ENCODE results near the gene AREG.

AREG gene

DNA sequence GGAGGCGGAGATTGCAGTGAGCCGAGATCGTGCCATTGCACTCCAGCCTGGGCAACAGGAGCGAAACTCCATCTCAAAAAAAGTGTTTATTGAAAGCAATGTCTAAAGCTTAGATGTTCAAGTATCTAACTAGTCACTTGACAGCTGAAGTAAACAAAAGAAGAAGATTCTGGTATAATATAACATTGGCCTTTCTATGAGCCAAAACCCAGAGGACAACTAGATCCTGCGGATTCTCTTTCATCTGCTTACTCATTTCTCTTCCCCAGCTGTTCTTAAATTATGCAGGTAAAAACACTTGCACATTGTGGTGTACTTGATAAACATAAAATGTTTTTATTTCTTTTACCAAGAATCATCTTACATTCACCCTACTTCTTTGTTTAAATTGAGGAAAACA, 24.1 kb upstream of the AREG start:
- Histone ChIP-seq H3K27ac (ENCODE audit: poor library complexity, severe bottlenecking) (peak overlapping the region; percentile 30), H3K27me3 (ENCODE audit: insufficient read depth, poor library complexity, severe bottlenecking) (no peaks in the 10 kb centered on the region), H3K4me3 (ENCODE audit: severe bottlenecking) (no peak overlapping the region), H3K9me3 (ENCODE audit: severe bottlenecking) (no peaks in the 10 kb centered on the region), H3K36me3 (ENCODE audit: low read depth) (no peaks in the 10 kb centered on the region), H3K4me1 (ENCODE audit: insufficient read depth, poor library complexity, severe bottlenecking) (peaks cover 51% of the 10 kb centered on the region)
- DNase-seq (ENCODE audit: low spot score) (no peak), ATAC-seq (ENCODE audit: low read depth) (no peak)
- TF ChIP-seq, protein P1, sequence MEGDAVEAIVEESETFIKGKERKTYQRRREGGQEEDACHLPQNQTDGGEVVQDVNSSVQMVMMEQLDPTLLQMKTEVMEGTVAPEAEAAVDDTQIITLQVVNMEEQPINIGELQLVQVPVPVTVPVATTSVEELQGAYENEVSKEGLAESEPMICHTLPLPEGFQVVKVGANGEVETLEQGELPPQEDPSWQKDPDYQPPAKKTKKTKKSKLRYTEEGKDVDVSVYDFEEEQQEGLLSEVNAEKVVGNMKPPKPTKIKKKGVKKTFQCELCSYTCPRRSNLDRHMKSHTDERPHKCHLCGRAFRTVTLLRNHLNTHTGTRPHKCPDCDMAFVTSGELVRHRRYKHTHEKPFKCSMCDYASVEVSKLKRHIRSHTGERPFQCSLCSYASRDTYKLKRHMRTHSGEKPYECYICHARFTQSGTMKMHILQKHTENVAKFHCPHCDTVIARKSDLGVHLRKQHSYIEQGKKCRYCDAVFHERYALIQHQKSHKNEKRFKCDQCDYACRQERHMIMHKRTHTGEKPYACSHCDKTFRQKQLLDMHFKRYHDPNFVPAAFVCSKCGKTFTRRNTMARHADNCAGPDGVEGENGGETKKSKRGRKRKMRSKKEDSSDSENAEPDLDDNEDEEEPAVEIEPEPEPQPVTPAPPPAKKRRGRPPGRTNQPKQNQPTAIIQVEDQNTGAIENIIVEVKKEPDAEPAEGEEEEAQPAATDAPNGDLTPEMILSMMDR (IDR thresholded peaks at IDR 0.05; ENCODE audit: poor library complexity, severe bottlenecking): no peak

DNA sequence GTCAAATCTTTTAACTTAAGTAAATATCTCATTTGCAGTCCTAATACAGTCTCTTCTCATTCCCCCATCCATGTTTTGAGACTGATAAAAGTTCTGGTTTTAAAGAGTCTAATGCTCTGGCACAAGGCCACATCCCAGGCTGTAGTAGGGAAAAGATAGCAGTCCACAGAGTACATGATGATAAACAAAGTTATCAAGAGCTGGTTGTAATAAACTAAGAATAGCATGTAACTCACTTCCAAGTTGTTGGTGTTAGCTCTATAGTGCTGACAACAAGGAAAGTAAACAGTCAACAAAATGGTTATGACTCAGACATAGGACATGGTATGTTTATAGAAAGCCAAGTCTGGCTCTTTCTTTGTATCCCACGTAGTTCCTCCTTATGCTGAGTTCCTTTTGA, 21.8 kb upstream of the AREG start:
- no peak overlapping the region for H3K4me3 ChIP-seq (ENCODE audit: severe bottlenecking)
- ATAC-seq (ENCODE audit: low read depth): 0 out of 3 replicates have a peak, but pooled peaks have one; percentile 19
- peaks cover 45% of the 10 kb centered on the region for H3K4me1 ChIP-seq (ENCODE audit: insufficient read depth, poor library complexity, severe bottlenecking)
- H3K27ac ChIP-seq (ENCODE audit: poor library complexity, severe bottlenecking): peak overlapping the region; percentile 30
- H3K36me3 ChIP-seq (ENCODE audit: low read depth): no peaks in the 10 kb centered on the region
- DNase-seq (ENCODE audit: low spot score): no peak
- no peaks in the 10 kb centered on the region for H3K9me3 ChIP-seq (ENCODE audit: severe bottlenecking)
- TF ChIP-seq, protein P1 (IDR thresholded peaks at IDR 0.05; ENCODE audit: poor library complexity, severe bottlenecking): no peak
- no peaks in the 10 kb centered on the region for H3K27me3 ChIP-seq (ENCODE audit: insufficient read depth, poor library complexity, severe bottlenecking)

DNA sequence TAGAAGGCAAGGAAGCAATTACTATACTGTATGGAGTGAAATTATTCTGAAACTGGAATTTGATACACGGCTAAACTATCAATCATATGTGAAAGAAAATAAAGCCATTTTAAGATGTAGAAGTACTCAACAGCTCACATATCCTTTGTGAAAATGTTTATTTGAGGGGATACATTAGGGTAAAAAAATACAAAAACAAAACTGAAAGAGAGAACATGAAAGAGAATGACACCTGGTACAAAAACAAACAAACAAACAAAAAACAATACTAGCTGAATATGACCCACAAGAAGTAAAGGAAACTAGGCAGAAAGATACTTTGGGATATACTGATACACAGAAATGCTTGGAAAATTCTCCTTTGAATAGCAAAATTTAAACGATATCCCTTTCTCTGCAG, 20.8 kb upstream of the AREG start:
- ATAC-seq (ENCODE audit: low read depth): no peak
- no peak for DNase-seq (ENCODE audit: low spot score)
- TF ChIP-seq, protein P1 (IDR thresholded peaks at IDR 0.05; ENCODE audit: poor library complexity, severe bottlenecking): no peak
- H3K27ac ChIP-seq (ENCODE audit: poor library complexity, severe bottlenecking): peak overlapping the region; percentile 30
- H3K9me3 ChIP-seq (ENCODE audit: severe bottlenecking): no peaks in the 10 kb centered on the region
- H3K4me3 ChIP-seq (ENCODE audit: severe bottlenecking): no peak overlapping the region
- H3K4me1 ChIP-seq (ENCODE audit: insufficient read depth, poor library complexity, severe bottlenecking): peaks cover 44% of the 10 kb centered on the region
- H3K27me3 ChIP-seq (ENCODE audit: insufficient read depth, poor library complexity, severe bottlenecking): no peaks in the 10 kb centered on the region
- no peaks in the 10 kb centered on the region for H3K36me3 ChIP-seq (ENCODE audit: low read depth)

DNA sequence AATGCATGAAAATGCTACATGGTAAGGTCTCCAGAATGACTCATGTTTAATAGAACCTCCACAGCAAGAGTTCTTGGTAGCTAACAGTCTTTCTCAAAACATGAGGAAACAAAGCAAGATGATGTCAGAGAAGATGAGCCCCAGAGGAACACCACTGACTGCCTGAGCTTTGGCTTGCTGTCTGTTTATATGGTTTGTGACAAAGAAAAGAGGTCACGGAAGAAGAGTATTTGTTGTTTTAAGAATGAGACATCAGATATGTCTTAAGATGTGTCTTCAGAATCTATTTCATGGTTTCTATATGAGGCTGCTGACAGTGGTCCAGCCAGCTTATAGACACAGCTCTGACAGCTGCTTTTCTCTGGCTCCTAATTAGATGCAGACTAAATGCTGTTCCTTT, 18.8 kb upstream of the AREG start:
- DNase-seq (ENCODE audit: low spot score): no peak
- no peaks in the 10 kb centered on the region for H3K36me3 ChIP-seq (ENCODE audit: low read depth)
- TF ChIP-seq, protein P1 (IDR thresholded peaks at IDR 0.05; ENCODE audit: poor library complexity, severe bottlenecking): no peak
- H3K27me3 ChIP-seq (ENCODE audit: insufficient read depth, poor library complexity, severe bottlenecking): no peaks in the 10 kb centered on the region
- H3K4me3 ChIP-seq (ENCODE audit: severe bottlenecking): no peak overlapping the region
- peaks cover 61% of the 10 kb centered on the region for H3K4me1 ChIP-seq (ENCODE audit: insufficient read depth, poor library complexity, severe bottlenecking)
- no peaks in the 10 kb centered on the region for H3K9me3 ChIP-seq (ENCODE audit: severe bottlenecking)
- peak; percentile 25; the same call in 1 of the 3 replicates for ATAC-seq (ENCODE audit: low read depth)
- peak overlapping the region; percentile 98 for H3K27ac ChIP-seq (ENCODE audit: poor library complexity, severe bottlenecking)

DNA sequence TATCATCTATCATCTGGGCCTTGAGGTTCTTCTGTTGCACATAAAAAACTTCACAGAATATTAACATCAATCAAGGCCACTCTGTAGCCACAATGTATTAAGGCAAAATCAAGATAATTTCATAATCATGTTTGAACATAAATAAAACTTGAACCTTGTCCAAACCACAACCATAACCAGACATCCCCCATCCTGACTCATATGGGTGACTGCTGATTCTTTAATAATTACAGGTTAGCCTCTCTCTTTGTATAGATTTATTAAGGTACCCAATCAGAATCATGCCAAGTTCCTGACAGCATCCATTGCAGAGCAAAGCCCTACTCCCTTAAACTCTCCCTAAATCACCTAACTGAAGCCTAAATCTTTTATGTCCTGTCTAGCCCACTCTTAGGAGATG, 16.7 kb upstream of the AREG start:
- TF ChIP-seq, protein P1 (IDR thresholded peaks at IDR 0.05; ENCODE audit: poor library complexity, severe bottlenecking): no peak
- Histone ChIP-seq H3K4me1 (ENCODE audit: insufficient read depth, poor library complexity, severe bottlenecking) (peaks cover 80% of the 10 kb centered on the region), H3K4me3 (ENCODE audit: severe bottlenecking) (no peak overlapping the region), H3K27me3 (ENCODE audit: insufficient read depth, poor library complexity, severe bottlenecking) (no peaks in the 10 kb centered on the region), H3K36me3 (ENCODE audit: low read depth) (no peaks in the 10 kb centered on the region), H3K9me3 (ENCODE audit: severe bottlenecking) (no peaks in the 10 kb centered on the region), H3K27ac (ENCODE audit: poor library complexity, severe bottlenecking) (peak overlapping the region; percentile 98)
- peak; percentile 75 for ATAC-seq (ENCODE audit: low read depth)
- no peak for DNase-seq (ENCODE audit: low spot score)
